Stimulated activated naive CD8-positive, alpha-beta T cell treated with anti-CD3 and anti-CD28 coated beads, Interleukin-15, amount 100 ng/mL, for 72 hours (primary cell): Measurements from ENCODE around the gene ADAM15.
A peak's percentile ranks its signal among the peaks of the same experiment; 100 is the strongest.

ENCODE experiments used
- ATAC-seq: fragments of 150-1000 bp; cut with Tn5 transposase; 2 replicates; pipeline ENCODE4 v1.10.0; 2021; ENCODE audit warnings: mild to moderate bottlenecking, moderate library complexity
- DNase-seq, 2 donors: peaks; one replicate each; pipeline ENCODE4 v3.0.0; 2021 to 2022
- H3K27ac Mint-ChIP-seq, 2 donors: one replicate each; pipeline ENCODE4 v1.8.0; 2022; ENCODE audit warnings: mild to moderate bottlenecking in 2 of 2, mixed read lengths in 2 of 2, moderate library complexity in 2 of 2
- H3K27me3 Mint-ChIP-seq: one replicate; pipeline ENCODE4 v1.8.0; 2022; ENCODE audit warnings: mixed read lengths
- H3K4me1 Mint-ChIP-seq: one replicate; pipeline ENCODE4 v1.8.0; 2022; ENCODE audit warnings: mild to moderate bottlenecking, mixed read lengths
- H3K4me3 Mint-ChIP-seq, 2 donors: one replicate each; pipeline ENCODE4 v1.8.0; 2022; ENCODE audit warnings: mild to moderate bottlenecking in 2 of 2, mixed read lengths in 2 of 2, moderate library complexity in 1 of 2
- H3K9me3 Mint-ChIP-seq, 2 donors: one replicate each; pipeline ENCODE4 v1.8.0; 2022; ENCODE audit warnings: mixed read lengths in 2 of 2

The ADAM15 gene

DNA sequence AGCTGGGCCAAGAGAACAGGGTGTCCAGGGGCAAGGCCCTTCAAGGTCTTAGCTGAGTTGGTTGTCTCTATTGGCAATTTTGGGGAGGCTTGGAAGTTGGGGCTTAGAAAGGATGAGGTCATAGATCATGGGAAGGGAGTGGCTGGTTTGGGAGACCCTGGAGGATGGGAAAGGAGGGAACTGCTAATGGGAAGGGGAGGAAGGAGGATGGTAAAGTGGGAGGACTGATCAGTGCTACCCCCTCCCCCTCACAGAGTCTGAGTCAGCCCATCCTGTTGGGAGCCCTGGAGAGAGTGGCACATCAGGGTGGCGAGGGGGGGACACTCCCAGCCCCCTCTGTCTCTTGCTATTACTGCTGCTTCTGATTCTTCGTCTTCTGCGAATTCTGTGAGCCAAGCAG, 17.5 kb downstream of the ADAM15 start:
- no peak overlapping the region for H3K4me3 Mint-ChIP-seq
- H3K27ac Mint-ChIP-seq: peak overlapping the region in 1 of 2 donors; percentile 16
- peaks cover 55% of the 10 kb centered on the region for H3K4me1 Mint-ChIP-seq

DNA sequence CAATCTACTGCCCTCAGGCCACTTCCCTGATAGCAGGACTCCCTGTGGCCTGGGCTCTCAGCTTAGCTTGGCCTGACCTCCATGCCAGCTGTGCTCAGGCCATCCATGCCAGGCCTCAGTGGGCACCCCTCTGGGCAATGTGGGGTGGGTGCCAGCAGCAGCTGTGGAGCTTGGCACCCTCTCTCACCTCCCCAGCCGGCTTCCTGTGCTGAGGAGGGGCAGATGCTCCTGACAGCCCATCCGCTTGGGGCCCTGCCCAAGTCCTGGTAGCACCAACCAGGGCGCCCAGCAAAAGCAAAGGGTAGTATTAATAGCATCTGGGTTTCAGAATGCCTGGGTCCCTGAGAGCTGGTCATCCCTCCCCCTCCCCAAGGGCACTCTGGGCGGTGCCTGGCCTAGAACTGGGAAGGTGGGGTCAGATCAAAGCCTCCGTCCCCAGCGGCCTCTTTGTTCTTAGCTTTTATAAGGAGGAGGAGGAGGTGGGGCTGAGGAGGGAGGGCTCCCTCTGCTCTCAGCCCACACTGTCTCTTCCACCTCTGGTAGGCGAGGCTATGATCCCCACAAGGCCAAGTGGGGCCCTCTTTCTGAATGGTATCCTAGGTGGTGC, 18.5 kb downstream of the ADAM15 start:
- no peaks in the 10 kb centered on the region for H3K9me3 Mint-ChIP-seq
- ATAC-seq: no peak
- H3K27ac Mint-ChIP-seq: peak overlapping the region in 1 of 2 donors; percentile 16
- peaks cover 57% of the 10 kb centered on the region for H3K4me1 Mint-ChIP-seq
- H3K27me3 Mint-ChIP-seq: peaks cover 8% of the 10 kb centered on the region
- no peak for DNase-seq
- no peak overlapping the region for H3K4me3 Mint-ChIP-seq

More for the DNA sequence above, 17.5 kb downstream of the ADAM15 start:
- ATAC-seq: no peak
- no peaks in the 10 kb centered on the region for H3K9me3 Mint-ChIP-seq
- peaks cover 8% of the 10 kb centered on the region for H3K27me3 Mint-ChIP-seq
- DNase-seq: no peak

DNA sequence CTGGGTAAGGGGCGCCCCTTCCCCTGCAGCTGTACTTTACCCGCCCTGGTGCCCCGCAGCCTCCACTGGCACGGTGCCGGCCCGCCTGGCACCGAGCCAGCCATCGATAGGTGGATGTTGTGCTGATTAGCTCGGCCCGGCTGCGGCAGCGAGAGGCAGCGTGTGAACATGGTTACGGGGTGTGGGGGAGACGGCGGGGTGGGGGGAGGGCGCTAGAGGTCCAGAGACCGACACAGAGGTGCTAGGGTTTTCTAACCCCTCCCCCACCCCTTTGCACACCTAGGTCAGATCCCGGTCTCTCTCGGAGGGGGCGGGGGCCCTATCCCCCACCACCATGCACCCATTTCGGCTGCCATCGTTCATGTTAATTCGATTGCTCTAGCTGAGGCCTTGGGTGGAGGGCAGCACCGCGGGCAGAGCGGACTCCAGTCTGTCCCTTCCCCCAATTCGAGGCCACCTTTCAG, 19.1 kb downstream of the ADAM15 start:
- Mint-ChIP-seq H3K4me1 (peaks cover 53% of the 10 kb centered on the region), H3K27ac (no peak overlapping the region), H3K9me3 (no peaks in the 10 kb centered on the region), H3K4me3 (peak overlapping the region; percentile 41 to 62), H3K27me3 (peaks cover 8% of the 10 kb centered on the region)
- ATAC-seq (no peak), DNase-seq (no peak)

DNA sequence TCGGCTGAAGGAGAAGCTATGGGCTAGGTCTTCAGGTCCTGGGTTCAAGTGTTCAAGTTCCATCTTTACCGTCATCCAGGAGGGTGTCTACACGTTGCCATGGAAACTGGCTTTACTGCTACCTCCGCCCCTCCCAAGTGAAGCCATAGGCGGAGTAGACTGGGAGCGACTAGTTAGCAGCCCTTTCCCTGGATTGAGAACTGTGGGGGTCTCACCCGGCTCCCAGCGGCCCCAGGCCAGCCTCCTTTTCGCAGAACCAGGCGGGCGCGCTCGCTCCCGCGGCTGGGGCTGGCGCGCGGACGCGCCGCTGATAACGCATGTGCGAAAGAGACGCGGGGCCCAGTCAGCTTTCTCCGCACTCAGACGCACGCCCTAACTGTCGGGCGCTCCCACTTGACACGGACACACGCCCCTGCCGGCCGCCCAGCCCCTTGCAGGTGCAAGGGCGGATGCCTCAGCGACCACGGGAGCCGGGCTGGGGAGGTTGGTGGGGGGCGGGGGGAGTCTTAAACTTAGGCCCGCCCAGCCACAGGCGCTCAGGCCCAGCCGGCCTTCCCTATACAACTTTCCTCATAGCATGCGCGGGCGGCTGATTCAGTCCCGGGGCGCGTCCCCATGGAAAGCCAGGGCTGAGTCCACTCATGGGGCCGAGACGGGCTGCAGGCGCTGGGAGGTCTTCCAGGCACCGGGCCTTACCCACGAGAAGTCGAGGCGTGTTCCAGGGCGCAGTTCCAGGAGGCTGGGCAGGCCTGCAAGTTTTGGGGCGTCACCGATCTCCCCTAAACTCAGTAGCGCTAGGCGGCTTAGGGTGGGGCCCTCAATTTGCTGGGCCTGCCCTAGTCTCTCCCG, 19.8 kb downstream of the ADAM15 start:
- H3K27me3 Mint-ChIP-seq: peaks cover 8% of the 10 kb centered on the region
- H3K9me3 Mint-ChIP-seq: no peaks in the 10 kb centered on the region
- ATAC-seq (peak; percentile 95), DNase-seq (peak; percentile 81 to 87)
- H3K27ac Mint-ChIP-seq: no peak overlapping the region
- peak overlapping the region; percentile 41 to 62 for H3K4me3 Mint-ChIP-seq
- peaks cover 52% of the 10 kb centered on the region for H3K4me1 Mint-ChIP-seq

DNA sequence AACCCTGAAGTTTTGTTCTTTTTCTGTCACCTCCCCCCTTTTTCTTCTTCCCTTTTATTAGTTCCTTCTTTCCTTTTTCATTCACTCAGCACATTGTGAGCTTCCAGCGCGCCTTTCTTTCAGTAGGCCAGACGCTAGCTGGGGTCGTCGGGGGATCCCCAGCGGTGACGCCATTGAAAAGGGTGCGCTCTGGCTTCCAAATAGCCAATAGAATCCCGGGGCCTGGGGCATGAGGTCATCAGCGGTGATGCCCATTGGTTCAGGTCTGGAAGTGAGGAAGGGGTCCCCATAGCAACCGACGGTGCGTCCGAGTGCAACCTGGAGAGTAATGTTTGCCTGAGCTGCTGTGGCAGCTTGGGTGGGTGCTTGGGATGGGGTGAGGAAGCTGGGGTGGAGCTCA, 20.6 kb downstream of the ADAM15 start:
- Mint-ChIP-seq H3K27ac (no peak overlapping the region), H3K27me3 (peaks cover 8% of the 10 kb centered on the region), H3K4me1 (peaks cover 47% of the 10 kb centered on the region), H3K9me3 (no peaks in the 10 kb centered on the region), H3K4me3 (peak overlapping the region; percentile 41 to 62)
- ATAC-seq (no peak), DNase-seq (no peak)

DNA sequence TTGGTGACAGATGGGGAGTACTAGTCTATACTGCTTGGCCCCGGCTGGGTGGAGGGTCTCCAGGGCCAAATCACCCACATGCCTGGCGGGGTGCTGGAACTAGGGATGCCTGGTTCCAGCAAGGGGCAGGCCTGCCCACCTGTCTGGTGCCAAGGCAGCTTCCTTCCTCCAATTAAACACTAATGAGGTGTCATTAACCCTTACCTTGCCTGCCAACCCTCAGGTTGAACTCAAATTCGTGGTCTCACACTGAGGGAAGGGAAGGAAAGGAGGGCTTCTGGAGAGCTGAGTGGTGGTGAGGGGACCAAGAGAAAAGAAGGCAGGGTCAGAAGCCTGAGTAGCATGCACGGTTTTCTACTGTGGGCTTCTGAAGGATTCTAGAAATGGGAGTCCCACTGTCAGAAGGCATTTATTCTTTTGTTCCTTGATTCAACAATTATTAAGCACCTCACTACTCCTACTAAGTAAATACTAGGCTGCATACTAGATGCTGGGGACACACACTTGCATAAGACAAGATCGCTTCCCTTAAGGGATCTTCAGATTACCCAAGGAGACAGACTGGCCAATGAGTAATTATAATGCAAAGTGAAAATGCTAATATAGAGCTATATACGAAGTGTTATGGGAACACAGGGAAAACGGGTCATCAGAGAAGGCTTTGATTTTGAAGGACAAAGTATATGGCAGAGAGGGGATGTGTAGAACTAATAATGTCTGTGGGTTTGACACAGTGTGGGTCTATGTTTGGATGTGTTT, 21.6 kb downstream of the ADAM15 start:
- no peak for ATAC-seq
- H3K4me3 Mint-ChIP-seq: no peak overlapping the region
- H3K4me1 Mint-ChIP-seq: peaks cover 42% of the 10 kb centered on the region
- H3K27me3 Mint-ChIP-seq: peaks cover 8% of the 10 kb centered on the region
- no peak for DNase-seq
- no peaks in the 10 kb centered on the region for H3K9me3 Mint-ChIP-seq
- no peak overlapping the region for H3K27ac Mint-ChIP-seq

DNA sequence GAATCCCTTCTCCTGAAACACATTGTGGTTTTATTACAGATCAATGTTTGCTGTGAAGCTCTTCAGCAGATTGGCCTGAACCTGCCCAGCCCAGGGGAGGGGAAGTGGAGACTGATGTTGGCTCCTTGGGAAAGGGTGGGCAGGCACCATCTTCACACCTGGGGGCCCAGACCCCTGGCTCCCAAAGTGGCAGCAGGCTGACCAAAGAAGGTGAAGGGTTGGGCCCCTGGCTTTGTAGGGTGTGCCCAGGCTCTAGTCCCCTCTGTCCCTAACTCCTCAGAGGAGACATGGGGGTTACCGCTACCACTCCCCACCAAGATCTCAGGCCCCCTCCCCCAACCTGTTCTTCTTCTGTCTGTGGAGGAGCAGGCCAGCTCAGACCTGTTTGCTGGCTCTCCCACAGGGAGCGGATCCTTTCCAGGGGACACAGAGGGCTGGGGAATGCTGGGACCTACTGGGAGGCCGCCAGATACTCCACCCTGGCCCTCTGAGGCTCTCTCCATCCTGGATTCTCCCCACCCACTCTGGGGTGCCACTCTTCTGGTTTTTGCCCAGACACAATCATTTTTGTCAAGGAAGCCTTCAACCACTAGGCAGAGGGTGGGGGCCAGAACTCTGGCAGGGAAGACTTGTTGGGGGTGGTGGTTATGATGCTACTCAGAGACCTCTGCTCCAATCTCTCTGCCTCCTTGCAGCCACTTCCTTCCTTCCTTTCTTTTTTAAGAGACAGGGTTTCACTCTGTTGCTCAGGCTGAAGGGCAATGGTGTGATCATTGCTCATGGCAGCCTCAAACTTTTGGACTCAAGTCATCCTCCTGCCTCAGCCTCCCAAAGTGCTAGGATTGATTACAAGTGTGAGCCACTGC, 22.5 kb downstream of the ADAM15 start:
- Mint-ChIP-seq H3K4me1 (peaks cover 46% of the 10 kb centered on the region), H3K4me3 (no peak overlapping the region), H3K27me3 (peaks cover 15% of the 10 kb centered on the region), H3K9me3 (no peaks in the 10 kb centered on the region), H3K27ac (no peak overlapping the region)
- no peak for DNase-seq
- ATAC-seq: peak; percentile 38

DNA sequence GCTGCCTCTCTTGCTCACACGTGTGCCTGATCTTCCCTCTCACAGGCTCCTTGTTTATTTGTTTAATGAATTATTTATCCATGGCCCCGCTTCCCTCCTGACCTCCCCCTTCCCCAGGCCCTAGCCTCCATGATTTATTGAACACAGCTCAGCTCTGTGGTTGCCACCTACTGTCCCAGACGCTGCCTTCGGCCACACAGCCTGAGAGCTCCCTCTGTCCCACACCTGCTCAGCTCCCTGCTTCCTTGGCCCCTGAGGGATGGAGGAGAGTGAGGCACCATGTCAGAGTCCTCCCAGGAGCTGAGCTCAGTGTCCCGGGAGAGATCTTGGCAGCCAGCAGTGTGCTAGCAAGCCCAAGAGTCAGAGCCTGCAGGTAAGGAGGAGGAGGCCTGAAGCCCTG, 24.4 kb downstream of the ADAM15 start:
- ATAC-seq (no peak), DNase-seq (no peak)
- Mint-ChIP-seq H3K9me3 (no peaks in the 10 kb centered on the region), H3K27ac (no peak overlapping the region), H3K4me3 (no peak overlapping the region), H3K27me3 (peaks cover 32% of the 10 kb centered on the region), H3K4me1 (peaks cover 54% of the 10 kb centered on the region)

DNA sequence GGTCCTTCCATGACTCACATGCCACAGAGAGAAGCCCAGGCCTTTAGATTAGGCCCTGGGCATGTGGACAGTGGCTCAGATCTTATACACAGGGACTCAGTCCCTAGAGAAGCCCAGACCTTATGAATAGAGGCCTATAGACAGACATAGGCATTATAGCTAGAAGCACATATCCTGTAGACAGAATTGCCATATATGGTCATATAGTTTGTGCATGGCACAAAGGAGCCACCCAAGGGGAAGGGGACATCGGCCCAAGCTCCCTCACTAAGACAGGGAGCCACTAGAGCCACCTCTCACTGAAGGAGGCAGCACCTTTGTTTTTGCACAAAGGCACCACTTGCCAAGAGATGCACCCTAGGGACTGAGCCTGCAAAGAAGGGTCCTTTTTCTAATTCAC, 25.3 kb downstream of the ADAM15 start:
- Mint-ChIP-seq H3K4me1 (peaks cover 50% of the 10 kb centered on the region), H3K9me3 (no peaks in the 10 kb centered on the region), H3K27me3 (peaks cover 36% of the 10 kb centered on the region), H3K27ac (no peak overlapping the region), H3K4me3 (no peak overlapping the region)
- ATAC-seq (no peak), DNase-seq (no peak)

DNA sequence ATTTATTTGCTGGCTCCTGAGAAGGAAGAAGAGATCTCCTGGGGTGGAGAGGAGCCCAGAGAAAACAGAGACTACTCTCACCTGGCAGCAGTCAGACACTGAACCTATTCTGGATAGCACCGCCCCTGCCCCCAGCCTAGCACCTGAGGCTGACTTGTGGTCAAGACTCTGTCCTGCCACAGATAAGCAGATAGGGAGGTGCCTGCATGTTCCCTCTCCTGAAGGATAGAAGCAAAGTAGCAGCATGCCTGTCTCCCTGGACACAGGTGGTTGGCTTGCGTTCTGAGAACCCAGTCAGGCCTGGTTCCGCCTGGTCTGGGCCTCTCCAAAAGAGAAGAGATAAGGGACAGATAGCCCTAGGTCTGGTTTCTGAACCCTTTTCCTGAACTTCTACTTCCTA, 26.2 kb downstream of the ADAM15 start:
- H3K27ac Mint-ChIP-seq: no peak overlapping the region
- no peaks in the 10 kb centered on the region for H3K9me3 Mint-ChIP-seq
- H3K27me3 Mint-ChIP-seq: peaks cover 39% of the 10 kb centered on the region
- no peak for DNase-seq
- peaks cover 54% of the 10 kb centered on the region for H3K4me1 Mint-ChIP-seq
- no peak overlapping the region for H3K4me3 Mint-ChIP-seq
- ATAC-seq: no peak

DNA sequence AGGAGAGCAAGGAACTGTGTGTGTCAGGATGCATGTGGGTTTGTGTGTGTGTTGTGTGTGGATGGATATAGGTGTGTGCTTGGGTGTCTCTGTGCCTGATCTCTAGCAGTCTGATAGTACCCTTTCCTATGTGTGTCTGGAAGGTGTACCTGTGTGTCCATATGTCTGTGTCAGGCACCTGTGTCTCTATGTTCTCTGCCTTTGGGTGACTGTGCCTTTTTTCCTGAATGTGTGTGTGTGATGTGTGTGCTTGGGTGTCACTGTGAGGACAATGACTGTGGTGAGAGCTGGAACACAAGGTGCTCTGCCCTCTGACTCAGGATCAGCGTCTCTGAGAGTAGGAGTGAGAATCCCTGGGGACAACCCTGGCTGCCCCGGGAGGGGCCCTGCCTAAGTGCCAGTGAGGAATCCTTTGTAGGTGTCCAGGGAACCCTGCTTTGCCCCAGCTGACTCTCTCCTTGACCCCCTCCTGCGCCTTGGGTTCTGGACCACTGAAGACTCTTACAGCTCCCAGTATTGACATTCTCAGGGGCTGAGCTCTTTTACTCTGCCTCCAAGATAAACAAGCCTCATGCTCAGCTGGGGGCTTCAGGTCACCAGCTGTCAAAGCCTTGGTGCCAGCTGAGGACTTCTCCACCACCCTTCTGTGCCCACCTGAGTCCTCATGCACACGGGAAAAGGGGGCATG, 26.8 kb downstream of the ADAM15 start:
- Mint-ChIP-seq H3K9me3 (no peaks in the 10 kb centered on the region), H3K4me3 (peak overlapping the region in 1 of 2 donors; percentile 60), H3K4me1 (peaks cover 58% of the 10 kb centered on the region), H3K27me3 (peaks cover 44% of the 10 kb centered on the region), H3K27ac (no peak overlapping the region)
- DNase-seq: no peak
- ATAC-seq: no peak

DNA sequence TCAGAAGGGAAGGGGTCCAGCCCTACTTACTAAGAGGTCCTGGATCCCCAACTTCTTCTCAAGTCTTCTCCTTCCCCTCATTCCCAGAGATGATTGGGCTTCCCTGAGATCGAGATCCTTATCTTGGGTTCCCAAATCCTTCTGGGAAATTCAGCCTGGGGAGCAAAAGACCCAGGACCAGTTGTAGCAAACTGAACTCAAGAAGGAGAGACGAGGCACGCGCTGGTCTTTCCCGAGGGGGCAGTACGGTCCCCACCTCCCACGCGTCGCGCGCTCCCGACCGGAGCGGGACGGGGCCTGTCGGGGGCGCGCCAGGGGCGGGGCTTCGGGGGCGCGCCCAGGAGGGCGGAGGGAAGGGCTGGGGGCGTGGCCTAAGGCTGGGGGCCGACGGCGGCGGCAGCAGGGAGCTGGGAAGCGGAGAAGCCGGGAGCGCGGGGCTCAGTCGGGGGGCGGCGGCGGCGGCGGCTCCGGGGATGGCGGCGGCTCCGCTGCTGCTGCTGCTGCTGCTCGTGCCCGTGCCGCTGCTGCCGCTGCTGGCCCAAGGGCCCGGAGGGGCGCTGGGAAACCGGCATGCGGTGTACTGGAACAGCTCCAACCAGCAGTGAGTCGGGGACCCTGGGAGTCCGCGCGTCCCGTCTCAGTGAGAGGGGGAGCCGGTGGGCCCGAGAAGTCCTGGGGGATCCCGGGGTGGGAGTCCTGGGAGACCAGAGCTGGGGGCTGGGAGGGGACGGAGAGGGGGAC, 27.5 kb downstream of the ADAM15 start, which contains the start of gene EFNA3:
TSS of gene EFNA3 (plus strand) at position 369 of the 741 bp plus-strand sequence. CDS start at position 474, 105 bp downstream.
- peaks cover 52% of the 10 kb centered on the region for H3K27me3 Mint-ChIP-seq
- peak; percentile 47 to 57 for DNase-seq
- peak; percentile 28 for ATAC-seq
- no peaks in the 10 kb centered on the region for H3K9me3 Mint-ChIP-seq
- no peak within 1 kb of the TSS for H3K27ac Mint-ChIP-seq
- H3K4me3 Mint-ChIP-seq: peak within 1 kb of the TSS; percentile 81 to 82
- H3K4me1 Mint-ChIP-seq: peaks cover 58% of the 10 kb centered on the region

DNA sequence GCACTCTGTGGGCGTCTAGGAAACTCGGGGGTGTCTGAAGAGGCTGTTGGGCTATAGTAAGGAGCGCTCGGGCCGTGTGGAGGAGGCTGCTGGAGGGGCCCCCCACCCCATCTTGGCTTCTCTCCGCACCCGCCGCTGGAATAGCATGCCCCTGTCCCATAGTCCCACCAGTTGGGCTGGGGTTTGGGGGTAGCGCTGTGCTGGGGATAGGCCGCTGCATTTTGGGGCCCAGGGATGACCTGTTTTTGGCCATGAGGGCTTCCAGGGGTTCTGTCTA, 28.0 kb downstream of the ADAM15 start:
- Mint-ChIP-seq H3K27me3 (peaks cover 57% of the 10 kb centered on the region), H3K4me3 (peak overlapping the region; percentile 81 to 82), H3K27ac (no peak overlapping the region), H3K4me1 (peaks cover 58% of the 10 kb centered on the region), H3K9me3 (no peaks in the 10 kb centered on the region)
- peak; percentile 5 for ATAC-seq
- no peak for DNase-seq
